HG03432 (cell line): ENCODE results near the gene UCN.

Experiments used
- ATAC-seq: cut with Tn5 transposase; IDR thresholded peaks from one replicate; pipeline ENCODE4 v1.9.1; 2021; ENCODE audit warnings: mild to moderate bottlenecking, moderate library complexity; ENCODE audit not compliant: unreplicated experiment

Gene UCN

DNA sequence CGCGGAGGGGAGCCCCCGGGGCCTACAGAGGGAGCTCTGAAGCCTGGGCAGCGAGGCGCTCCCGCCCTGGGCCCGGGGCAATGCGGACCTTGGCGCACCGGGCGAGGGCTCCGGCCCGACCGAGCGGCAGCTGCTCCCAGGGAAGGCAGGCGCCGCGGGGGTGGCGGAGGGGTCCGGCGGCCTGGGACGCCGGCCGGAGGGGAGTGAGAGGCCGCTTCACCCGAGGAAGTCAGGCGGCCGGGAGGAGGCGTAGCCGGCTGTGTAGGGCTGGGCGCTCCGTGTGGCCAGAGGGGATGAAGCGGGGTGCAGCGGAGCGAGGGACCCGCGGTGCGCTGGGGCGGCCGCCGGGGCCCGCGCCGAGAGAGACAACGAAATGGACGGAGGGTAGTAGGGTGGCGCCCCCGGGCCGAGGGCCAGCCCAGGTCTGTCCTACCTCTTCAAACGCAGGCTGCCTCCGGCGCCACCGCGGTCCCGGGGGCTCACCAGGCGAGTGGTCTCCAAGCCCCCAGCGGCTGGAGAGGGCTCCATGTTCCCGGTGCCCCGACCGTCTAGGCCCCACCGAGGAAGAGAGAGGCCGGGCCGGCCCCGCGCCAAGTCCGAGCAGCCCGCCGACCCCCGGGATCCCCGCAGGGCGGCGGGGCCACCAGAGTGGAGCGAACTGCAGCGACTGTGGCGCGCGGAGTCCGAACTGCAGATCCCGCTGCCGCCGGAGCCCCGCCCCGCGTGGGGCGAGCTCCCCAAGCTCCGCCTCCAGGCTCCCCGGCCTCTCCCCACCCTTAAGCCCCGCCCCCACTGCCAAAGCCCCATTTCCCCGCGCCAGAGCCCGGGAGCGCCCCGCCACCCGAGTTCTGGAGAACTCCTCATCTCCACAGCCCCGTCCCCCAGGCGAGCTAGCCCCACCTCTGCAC, 45.6 kb downstream of the UCN start, which contains the start of gene SLC30A3:
Gene SLC30A3, minus strand, starts transcription at position 669 of the 908 bp plus-strand sequence. Its CDS starts 141 bp downstream, at position 528.
- no peak for ATAC-seq

DNA sequence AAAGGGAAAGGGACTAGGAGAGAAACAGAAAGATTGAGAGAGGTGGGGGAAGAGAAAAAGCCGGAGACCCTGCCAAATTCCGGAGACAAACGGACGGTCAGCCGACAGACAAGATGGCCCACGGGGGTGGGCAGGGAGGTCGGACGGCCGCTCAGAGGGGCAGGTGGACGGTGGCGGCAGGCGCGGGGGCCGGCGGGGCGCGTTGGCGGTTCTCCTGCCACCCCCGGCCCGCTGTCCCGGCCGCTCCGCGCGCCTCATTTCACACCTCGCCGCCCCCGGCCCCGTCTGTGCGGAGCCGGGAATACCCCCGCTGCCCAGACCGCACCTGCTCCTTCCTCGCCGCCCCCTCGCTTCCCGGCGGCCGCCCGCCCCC, 46.3 kb downstream of the UCN start:
- no peak for ATAC-seq

DNA sequence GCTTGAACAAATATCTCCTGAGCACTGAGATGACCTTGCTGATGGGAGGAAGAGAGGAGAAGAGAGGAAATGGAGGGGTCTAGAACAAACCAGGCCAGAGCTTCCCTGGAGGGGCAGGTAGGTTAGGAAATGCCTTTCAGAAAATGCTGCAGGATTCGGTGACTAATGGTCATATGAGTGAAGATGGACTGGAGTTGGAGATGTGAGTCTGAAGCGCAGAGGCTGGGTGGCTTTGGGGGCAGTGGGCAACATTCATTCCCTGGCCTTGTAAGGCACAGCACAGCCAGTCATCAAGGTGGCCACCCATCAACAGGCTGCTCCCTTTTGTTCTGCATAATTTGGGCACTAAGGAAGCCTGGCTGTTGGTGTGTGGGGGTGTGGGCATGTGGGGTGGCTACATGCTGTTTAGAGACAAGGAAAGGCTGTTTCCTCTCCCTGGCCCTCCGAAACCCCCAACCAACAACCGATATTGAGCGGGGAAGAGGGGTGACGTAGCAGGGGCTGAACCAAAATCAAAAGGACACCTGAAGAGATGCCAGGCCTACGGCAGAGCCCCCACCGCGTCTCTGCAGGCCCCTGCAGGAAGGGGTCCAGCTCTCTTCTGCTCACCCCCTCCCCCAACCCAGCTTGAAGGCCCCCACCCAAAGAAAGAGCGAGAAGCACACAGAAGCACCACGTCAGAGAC, 46.9 kb downstream of the UCN start:
- no peak for ATAC-seq

DNA sequence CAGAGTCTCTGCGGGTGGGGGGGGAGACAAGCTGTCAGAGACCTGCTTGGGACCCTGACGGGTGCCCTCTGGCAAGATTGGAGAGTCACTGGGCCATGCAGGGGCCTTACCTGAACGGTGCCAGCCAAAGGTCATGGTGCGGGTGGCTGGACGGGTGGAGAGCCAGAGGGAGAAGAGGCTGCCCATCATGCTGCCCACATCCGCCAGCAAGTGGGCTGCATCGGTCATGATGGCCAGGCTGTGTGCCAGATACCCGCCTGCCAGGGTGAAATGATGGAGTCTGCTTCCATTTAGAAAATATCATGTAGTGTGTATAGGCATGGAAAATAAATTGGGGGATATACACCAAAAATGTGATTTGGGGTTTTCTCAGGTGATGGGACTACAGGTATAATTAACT, 50.2 kb downstream of the UCN start:
- no peak for ATAC-seq
